Pulmonary artery endothelial cell (primary cell): ENCODE data around the gene AQP6. TPM values are rescaled to one million over a fixed set of nuclear protein-coding genes. Genes with fewer than 3 reads are reported as not detected.
"Not testable (repeated sequence)": the region's sequence is repeated elsewhere in the genome, so short reads cannot be mapped to it uniquely, and the experiment has no call there.

Source experiments
- DNase-seq: peaks from one replicate; pipeline ENCODE4 v3.0.0-alpha.2; 2011; ENCODE audit warnings: low read depth, low spot score
- total RNA-seq: library from RNA; depleted of rRNA; stranded (reverse); fragments of >200 nt; gene quantifications from 2 replicates; pipeline ENCODE4 v1.2.3, GENCODE V29; 2014

AQP6 gene
- total RNA-seq, 1 donor from 2014 or later = not detected

DNA sequence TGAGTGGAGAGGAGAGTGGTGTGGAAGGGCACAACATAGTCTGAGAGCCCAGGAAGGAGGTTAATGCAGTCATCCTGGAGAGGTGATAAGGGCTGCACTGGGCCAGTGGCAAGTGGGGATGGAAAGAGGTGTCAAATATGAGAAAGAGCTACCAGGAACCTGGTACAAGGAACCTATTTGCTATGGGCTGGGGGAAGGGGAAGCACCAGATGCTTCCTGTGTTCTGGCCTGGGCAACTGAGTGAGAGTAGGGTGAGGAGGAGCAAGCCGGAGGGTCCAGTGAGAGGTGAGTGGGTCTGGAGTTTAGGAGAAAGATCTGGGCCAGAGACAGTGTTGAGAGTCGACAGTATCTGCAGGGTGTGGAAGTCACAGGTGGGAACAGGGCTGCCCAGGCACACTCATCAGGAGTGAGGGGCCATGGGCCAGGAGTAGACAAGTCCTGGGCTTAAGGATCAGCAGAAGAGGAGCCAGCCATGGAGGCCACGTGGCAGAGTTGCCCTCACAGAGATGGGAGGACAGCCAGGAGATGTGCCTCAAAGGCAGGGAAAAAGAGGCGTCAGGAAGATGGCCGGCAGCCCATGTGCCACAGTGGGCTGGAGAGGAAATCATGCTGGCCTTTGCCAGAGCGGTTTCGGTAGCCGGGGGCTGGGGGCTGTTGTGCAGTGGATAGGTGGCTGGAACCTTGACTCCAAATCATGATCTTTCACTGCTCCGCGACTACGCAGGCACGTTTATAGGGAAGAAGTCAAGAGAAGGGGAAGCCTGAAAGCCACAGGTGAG is 2.9 kb upstream of the AQP6 start:
- no peak for DNase-seq

DNA sequence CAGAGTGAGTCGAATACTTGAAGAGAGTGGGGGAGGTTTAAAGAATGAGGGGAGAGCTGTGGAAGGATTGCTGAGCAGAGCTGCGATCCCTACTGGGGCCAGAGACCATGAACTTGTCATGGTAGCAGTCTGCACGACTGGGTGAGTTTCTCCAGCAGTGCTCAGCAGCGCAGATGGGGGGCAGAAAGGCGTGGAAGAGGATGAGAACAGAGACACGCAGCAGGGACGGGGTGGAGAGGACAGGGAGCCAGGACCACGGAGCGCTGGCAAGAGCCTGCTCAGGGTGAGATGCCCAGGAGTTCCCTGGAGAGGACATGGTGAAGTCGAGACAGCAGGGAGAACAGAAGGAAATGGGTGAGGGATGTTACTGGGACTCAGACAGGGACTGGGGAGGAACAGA is 2.1 kb upstream of the AQP6 start:
- no peak for DNase-seq

DNA sequence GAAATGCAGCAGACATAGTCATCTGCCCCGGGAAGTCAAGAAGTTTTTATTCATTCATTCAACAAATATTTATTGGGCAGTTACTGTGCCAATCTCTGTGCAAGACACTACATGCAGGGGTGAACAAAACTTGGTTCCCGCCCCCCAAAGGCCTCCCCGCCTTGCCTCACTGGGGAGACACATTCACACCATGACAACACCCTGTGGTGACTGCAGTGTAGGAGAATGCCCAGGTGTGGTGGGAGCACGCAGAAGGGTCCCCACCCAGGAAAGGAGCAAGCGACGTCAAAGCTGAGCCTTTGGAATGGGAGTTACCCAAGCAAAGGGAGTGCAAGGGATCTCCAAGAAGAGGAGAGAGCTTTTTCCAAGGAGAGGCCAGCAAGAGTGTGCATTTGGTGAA is 1.6 kb upstream of the AQP6 start:
- DNase-seq = no peak

DNA sequence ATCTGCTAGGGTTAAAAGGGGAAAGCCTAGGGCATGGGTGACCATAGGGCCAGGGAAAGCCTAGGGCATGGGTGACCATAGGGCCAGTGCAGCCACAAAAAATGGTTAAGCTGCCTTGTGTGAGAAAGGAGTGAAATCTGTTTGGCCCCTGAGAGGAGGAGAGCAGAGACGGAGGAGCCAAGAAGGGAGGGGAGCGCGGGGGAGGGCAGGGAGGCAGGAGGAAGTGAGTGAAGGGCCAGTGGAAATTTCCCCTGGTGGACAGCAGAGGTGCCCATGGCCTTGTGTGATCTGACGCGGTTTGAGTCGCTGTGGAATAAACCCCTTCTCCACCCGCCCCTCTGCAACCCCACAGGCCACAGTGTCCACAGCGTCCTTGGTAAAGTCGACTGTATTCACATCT is 618 bp upstream of the AQP6 start:
- no peak for DNase-seq

DNA sequence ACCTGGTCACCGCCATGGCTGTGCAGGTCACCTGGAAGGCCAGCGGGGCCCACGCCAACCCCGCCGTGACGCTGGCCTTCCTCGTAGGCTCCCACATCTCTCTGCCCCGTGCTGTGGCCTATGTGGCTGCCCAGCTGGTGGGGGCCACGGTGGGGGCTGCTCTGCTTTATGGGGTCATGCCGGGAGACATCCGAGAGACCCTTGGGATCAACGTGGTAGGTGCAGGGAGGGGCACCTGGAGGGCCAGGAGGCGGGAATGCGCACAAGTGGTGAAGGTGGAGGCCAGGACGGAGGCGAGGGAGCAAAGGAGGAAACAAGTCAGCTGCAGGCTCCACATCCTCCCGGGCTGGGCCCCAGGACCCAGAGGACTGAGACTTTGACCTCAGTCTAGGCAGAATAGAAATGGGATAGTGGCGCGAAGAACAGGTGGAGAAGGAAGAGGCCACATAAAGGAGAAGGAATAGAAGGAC is 649 bp downstream of the AQP6 start:
- no peak for DNase-seq

DNA sequence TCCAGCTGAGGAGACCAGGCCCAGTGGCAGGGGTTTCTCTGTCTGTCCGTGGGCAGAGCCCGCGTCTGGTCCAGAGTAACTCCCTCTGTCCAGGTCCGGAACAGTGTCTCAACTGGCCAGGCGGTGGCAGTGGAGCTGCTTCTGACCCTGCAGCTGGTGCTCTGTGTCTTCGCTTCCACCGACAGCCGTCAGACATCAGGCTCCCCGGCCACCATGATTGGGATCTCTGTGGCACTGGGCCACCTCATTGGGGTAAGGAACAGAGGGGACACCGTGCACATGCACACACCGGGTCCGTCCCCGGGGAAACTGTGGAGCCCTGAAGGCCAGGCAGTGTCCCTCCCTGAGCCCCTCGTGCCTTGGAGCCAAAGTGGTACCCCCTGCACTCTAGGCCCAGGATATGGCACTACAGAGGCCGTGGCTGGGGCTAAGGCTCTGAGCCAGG is 1.5 kb downstream of the AQP6 start:
- peak; percentile 33 for DNase-seq

DNA sequence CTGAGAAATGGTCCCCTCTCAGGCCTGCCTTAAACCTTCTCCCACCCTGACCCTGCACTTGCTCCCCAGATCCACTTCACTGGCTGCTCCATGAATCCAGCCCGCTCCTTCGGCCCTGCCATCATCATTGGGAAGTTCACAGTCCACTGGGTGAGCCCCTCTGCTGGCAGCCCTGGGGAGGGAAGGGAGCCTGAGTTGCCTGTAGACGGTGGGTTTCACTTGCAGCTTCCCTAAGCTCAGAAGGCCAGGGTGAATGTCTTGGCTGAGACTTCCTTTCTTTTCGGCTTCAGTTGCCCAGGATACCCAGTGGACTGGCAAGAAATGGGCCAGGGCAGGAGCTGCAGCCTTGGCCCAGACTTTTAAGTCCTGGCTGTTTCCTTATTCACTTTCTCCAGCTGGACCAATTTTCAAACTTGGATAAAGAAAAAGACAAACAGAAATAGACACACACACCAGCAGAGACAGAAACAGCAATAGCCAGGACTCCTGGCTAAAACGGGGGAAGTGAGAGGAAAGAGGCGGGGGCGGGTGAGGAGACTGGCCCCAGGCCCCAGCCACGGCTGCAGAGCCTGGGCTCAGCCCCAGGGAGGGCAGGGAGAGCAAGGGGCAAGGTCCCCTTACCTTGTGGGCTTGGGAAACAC is 2.0 kb downstream of the AQP6 start:
- no peak for DNase-seq

DNA sequence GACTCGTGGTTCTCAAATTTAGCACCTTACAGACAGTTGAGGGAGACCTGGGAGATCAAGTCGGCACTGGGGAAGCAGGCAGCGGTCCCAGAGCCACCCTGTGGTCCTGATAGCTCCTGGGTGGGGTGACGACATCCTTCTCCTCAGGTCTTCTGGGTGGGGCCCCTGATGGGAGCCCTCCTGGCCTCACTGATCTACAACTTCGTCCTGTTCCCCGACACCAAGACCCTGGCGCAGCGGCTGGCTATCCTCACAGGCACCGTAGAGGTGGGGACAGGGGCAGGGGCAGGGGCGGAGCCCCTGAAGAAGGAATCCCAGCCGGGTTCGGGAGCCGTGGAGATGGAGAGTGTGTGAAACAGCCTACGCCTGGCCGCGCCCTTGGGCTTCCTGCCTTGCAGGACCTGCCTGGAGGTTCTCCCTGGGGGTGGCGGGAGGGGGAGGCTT is 2.6 kb downstream of the AQP6 start:
- no peak for DNase-seq

DNA sequence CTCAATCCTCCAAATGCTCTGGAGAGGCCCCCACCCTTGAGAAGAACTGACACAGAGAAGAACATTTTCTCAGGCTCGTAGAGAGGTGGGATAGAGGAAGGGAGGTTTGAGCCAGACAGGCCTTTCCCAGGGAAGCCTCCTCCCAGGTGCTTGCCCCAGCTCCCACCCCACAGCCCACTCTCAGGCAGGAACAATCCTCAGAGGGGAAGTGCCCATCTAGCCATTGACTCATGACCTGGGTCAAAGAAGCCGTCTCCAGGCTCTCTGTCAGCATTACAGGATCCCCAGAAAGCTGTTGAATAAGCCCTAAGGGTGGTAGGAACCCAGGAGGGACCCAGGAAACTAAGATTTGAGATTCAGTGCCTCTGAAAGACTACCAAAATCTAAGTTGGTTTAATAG is 3.8 kb downstream of the AQP6 start:
- no peak for DNase-seq

DNA sequence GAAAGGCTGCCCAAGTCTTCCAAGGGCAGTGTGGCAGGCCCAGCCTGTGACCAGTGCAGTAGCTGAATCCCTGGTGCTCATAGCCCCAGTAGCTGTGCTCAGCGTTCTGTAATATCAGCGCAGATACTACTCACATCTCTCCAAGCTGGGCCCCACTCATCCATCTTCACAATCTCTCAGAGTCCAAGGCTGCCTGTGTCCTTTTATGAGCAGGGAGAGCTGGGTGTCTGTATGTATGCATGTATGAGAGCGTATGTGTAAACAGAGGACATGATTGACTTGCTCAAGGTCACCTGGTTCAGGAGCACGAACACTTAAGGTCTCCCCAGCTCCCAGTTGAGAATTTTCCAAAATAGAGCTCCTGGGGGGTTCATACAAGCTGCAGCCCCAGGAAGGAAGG is 5.4 kb downstream of the AQP6 start:
- no peak for DNase-seq

DNA sequence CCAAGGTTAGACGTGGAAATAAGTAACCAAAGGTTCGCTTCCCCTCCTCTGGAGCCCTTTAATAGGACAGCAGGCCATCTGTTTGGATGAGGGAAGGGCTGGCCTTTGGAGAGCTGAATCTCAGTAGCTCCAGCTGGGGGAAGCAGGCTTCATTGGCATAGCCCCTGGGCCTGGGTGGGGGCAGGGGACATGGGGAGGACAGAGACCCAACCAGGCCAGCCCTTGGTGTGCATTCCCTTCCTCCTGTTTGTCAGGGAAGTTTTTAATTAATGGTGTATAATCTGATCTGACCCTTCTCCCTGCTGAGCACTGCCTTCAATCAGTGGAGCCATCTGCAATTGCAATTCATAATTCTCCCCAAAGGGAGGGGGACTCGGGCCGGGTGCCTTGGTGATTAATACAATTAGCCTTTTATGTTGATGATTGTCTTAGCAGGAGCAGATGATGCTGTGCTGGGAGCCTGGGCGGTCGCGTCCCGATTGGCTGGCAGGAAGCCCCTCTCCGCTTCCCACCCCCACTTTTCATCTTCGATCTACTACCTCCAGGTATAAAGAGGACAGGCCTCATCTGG is 6.4 kb downstream of the AQP6 start:
- DNase-seq = no peak

DNA sequence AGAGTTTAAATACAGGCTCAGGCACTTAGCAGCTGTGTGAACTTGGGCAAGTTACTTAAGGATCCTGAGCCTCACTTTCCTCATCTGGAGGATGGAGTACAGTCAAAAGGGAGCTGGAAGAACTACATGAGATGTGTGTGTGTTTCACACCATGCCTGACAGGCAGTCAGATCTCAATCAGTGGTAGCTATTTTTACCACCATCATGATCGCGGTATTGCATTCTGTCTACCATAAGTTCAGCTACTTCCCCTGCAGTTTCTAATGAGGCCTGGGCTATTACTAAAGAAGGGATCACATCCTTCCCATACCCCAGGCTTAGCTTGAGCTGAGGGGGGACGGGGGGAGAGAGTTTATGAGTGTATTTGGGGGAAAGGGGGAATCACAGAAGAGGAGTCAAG is 7.0 kb downstream of the AQP6 start:
- no peak for DNase-seq

DNA sequence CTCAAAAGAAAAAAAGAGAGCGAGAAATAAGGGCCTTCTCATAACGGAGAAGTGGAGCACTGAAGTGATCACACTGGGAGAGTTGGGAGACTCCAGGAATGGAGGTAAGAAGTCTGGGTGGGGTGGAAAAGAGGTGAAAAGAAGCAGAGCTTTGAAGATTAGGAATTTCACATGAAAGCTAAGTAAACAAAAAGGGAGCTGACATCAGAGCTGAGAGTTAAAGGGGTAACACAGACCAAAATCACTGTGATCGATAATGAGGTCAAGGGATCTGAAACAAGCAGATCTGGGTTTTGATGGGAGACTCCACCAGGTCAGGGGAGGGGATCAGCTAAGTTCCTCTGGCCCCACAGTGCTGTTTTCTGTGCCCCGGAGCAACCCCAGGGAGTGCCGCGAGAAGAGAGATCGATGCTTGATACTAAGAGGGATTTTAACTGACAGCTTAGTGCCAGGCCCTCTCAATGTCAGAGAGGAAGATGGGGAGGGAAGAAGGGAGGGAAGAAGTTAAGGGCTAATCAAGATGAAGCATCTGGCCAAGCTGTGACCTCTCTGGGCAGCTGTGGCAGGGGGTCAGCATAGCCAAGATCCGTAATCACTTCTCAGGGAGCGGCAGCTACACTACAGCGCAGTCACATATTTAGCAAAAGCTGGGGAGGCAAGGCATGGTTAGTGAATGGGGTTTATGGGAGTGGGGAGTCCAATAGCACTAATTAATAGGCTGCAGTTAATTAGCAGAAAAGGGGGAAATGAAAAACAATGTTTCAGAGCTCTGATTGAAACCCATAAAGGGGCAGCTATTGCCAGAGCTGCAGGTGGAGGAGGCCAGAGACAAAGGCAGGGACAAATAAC is 8.0 kb downstream of the AQP6 start:
- no peak for DNase-seq

DNA sequence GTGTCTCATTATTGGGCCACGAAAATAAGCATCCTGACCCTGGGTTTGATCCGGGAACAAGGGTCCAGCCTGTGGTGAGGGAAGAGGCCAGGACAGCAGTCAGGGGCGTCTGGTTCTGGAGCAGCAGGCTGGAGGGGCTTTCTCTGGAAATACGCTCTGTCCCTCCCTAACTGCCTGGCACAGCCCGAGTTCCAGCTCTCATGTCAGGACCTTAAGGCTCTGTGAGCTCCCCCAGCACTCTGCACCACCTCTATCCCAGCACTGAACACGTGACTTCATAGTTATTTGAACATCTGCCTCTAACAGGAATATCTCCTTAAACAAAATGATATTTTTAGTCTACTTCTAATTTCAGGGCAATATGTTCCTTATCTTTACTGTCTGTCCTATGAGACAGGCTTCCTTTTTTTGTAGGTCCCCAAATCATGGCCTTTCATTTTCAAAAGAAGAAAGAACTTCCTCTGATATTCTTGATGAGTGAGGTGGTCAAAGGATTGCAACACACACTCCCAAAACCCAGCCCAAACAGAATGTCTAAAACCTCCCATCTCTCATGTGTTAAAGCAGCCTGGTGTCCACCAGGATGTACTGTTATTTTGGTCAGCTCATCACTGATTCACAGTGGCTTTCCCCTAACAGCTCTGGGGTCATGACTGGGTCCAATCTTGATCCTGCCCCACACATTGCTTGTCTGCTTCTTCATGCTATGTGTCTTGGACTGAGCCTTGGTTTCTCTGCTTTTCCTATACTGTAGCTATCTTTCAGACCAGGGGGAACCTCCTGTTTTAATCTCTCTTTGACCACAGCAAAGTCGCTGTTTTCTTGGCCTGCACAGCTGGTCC is 9.7 kb downstream of the AQP6 start:
- DNase-seq = no peak

DNA sequence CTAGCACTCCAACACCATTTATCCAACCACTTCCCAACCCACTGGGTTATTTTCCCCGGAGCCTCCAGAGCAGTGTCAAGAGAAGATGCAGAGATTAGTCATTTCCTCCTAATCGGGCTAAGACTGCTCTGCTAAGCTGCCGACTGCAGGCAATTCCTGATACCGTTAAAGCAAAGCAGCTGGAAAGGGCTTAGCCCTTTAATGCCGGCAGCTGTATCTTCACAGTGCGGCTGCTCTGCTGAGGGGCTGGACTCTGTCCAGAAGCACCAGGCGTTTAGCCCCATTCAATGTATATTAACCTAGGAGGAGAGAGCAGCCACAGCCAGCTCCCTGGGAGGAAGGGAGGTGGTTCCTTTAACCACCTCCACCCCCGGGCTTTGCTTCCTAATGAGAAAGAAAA is 11.1 kb downstream of the AQP6 start:
- DNase-seq = peak; percentile 69

DNA sequence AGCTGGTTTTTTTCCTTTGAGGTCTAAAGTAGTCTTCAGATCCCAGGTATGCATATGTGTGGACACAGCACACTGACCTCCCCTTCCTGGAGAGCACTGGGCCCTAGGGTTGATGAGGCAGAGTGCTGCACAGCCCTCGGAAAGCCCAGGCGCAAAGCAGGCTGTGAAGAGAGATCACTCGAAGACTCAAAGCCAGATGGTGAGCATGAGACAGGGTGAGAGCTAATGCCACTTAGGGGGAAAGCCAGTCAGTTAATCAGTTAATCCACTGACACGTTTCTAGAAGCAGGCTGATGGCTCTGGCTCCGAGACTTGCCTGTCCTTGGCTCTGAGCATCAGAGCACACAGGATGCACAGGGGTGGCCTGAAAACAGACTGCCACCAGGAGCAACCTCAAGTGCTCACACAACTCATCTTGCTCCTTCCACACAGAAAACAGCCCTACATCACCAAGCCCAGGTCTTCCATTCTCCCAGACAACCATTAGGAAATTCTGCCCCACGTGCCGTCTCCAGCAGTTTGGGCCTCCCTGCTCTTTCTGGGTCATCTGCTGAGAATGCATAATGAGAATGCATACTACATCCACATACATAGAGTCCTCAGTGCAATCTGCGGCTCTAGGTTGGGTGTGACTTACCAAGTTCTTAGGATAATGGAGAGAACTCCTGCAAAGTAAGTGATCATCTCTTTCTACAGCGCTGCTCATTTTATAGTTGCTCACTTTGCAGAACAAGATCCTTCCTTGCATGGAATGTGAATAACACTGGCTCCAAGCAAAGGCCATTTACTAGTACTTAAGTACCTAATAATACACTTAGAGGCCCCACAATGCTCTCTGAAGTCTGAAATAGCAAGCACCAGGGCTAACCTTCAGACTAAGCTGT is 12.0 kb downstream of the AQP6 start:
- no peak for DNase-seq

DNA sequence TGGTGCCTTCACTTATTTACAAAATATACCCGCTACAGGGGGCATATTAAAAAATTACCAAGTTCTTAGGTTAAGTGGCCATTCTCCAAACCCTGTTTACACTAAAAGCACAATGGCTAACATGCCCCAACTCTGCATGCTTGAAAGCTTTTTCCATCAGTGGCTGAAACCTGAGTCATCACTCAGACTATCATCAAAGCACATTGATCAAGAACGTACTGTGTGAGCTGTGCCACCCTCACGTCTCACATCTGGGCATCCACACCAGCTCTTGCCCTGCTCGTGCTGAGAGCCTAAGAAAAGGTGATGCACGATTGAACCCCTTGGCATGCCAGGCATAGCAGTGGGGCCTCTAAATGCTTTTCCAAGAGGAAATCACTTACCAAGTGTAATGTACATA is 13.2 kb downstream of the AQP6 start:
- DNase-seq = no peak

DNA sequence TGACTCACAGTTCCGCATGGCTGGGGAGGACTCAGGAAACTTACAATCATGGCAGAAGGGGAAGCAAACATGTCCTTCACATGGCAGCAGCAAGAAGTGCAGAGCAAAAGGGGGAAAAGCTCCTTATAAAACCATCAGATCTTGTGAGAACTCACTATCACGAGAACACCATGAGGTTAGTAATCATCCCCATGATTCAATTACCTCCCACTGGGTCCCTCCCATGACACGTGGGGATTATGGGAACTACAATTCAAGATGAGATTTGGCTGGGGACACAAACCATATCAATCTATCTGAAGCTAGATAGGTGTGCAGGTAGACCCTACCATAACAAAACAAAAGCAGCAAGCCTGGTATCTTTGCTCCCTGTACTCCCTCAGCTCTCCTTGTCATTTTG is 13.7 kb downstream of the AQP6 start:
- DNase-seq = not testable (repeated sequence)

DNA sequence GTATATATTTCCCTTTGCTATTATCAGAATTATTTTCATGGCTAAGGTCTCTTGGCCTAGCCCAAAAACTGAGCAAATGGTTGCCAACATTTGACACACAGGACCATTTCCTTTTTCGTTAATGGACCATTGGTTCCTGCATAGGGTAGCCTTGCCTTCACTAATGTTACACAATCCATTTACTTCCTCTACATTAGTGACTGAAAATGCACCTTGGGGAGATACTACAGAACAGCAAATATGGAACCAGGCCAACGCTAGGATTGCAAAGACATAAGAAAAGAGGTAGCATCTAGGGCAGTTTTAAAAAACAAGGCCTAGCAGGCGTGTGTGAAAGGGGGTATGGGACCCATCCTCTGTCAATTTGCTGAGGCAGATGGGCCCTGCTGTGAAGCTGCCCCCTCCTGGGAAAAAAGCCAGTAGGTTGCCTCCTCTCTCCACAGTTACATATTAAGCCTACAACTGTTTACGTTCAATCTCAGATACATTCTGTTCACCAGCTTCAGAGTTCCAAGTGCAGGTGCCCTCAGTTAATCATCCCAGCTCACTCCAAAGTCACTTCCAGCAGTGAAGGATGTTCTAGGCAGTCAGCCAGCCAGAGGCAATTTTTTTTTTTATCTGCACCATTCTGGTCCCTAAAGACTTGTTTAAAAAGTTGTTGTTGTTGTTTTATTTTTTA is 15.0 kb downstream of the AQP6 start:
- no peak for DNase-seq
